ENCODE measurements around the gene CFAP299. TPM values are rescaled to one million over a fixed set of nuclear protein-coding genes. Genes with fewer than 3 reads are reported as not detected.
"Not testable (repeated sequence)": the region's sequence is repeated elsewhere in the genome, so short reads cannot be mapped to it uniquely, and the experiment has no call there.

CFAP299 gene
- total RNA-seq, 4 donors from 2014 or later: not detected

DNA sequence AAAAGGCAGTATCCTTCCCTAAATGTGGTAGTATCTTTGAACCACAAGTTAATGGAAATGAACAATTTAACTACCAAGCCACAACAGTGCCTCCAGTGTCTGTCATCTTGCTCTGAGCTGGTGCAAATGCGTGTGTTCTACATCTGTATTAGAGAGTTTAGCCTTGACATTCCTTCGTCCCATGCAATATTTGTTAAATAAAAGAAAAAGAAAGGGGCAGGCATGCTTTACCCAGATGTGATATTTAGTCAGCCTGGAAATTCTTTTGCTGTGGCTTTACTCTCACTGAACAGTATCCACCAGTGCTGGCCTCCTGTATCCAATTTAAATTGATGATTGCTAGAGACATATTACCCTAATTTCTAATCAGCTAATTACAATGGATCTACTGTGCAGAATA lies 310.5 kb downstream of the CFAP299 start:
- H3K36me3 ChIP-seq: no peaks in the 10 kb centered on the region
- no peaks in the 10 kb centered on the region for H3K4me1 ChIP-seq
- H3K4me3 ChIP-seq: no peak overlapping the region
- no peaks in the 10 kb centered on the region for H3K27me3 ChIP-seq
- H3K9me3 ChIP-seq: no peaks in the 10 kb centered on the region
- H3K27ac ChIP-seq: no peak overlapping the region
- no peak for DNase-seq
- no peak for TF ChIP-seq POLR2A (IDR thresholded peaks at IDR 0.05)
- no peak for TF ChIP-seq CTCF (IDR thresholded peaks at IDR 0.05)

- TF ChIP-seq CTCF (IDR thresholded peaks at IDR 0.05) (no peak), POLR2A (IDR thresholded peaks at IDR 0.05) (no peak)
- no peaks in the 10 kb centered on the region for H3K9me3 ChIP-seq
- no peaks in the 10 kb centered on the region for H3K36me3 ChIP-seq
- DNase-seq: no peak
- H3K27ac ChIP-seq: no peak overlapping the region
- no peaks in the 10 kb centered on the region for H3K27me3 ChIP-seq
- no peak overlapping the region for H3K4me3 ChIP-seq
- no peaks in the 10 kb centered on the region for H3K4me1 ChIP-seq
Measured at GRCh38 chr4:80655662-80656061, 320.1 kb downstream of the CFAP299 start.

DNA sequence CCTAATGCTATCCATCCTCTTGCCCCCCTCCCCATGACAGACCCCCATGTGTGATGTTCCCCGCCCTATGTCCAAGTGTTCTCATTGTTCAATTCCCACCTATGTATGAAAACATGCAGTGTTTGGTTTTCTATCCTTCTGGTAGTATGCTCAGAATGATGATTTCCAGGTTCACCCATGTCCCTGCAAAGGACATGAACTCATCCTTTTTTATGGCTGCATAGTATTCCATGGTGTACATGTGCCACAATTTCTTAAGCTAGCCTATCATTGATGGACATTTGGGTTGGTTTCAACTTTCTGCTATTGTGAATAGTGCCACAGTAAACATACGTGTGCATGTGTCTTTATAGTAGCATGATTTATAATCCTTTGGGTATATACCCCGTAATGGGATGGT lies 334.6 kb downstream of the CFAP299 start:
- not testable (repeated sequence) for H3K27me3 ChIP-seq, H3K36me3 ChIP-seq, H3K4me3 ChIP-seq, H3K4me1 ChIP-seq, DNase-seq, H3K27ac ChIP-seq, H3K9me3 ChIP-seq

DNA sequence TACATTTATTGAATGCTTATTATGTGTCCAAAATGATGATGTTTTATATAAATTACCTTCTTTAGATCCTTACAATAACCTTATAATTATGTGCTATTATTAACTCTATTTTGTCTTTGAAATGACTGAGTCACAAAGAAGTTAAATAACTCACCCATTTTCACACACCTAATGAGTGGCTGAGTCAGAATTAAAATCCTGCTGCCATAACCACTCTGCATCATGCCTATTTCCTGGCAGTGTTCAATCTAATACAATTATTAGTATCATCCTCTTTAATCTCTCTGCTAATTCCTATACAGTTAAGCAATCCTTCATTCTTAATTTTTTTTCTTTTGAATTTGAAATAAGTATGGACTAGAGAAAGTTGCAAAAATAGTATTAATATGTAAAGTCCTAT lies 342.9 kb downstream of the CFAP299 start:
- Histone ChIP-seq H3K4me1 (no peaks in the 10 kb centered on the region), H3K9me3 (no peaks in the 10 kb centered on the region), H3K27me3 (no peaks in the 10 kb centered on the region), H3K4me3 (no peak overlapping the region), H3K36me3 (no peaks in the 10 kb centered on the region), H3K27ac (no peak overlapping the region)
- DNase-seq: no peak
- TF ChIP-seq POLR2A (IDR thresholded peaks at IDR 0.05) (no peak), CTCF (IDR thresholded peaks at IDR 0.05) (no peak)

- Histone ChIP-seq H3K4me1 (no peaks in the 10 kb centered on the region), H3K27me3 (no peaks in the 10 kb centered on the region), H3K36me3 (no peaks in the 10 kb centered on the region), H3K9me3 (no peaks in the 10 kb centered on the region), H3K4me3 (no peak overlapping the region), H3K27ac (no peak overlapping the region)
- DNase-seq: no peak
- no peak for TF ChIP-seq POLR2A (IDR thresholded peaks at IDR 0.05)
Measured at GRCh38 chr4:80680934-80681333, 345.4 kb downstream of the CFAP299 start.

- Histone ChIP-seq H3K4me1 (no peaks in the 10 kb centered on the region), H3K27me3 (no peaks in the 10 kb centered on the region), H3K4me3 (no peak overlapping the region), H3K9me3 (no peaks in the 10 kb centered on the region), H3K36me3 (no peaks in the 10 kb centered on the region), H3K27ac (no peak overlapping the region)
- no peak for DNase-seq
- no peak for TF ChIP-seq POLR2A (IDR thresholded peaks at IDR 0.05)
- TF ChIP-seq CTCF (IDR thresholded peaks at IDR 0.05): no peak
Measured at GRCh38 chr4:80685214-80685613, 349.7 kb downstream of the CFAP299 start.

DNA sequence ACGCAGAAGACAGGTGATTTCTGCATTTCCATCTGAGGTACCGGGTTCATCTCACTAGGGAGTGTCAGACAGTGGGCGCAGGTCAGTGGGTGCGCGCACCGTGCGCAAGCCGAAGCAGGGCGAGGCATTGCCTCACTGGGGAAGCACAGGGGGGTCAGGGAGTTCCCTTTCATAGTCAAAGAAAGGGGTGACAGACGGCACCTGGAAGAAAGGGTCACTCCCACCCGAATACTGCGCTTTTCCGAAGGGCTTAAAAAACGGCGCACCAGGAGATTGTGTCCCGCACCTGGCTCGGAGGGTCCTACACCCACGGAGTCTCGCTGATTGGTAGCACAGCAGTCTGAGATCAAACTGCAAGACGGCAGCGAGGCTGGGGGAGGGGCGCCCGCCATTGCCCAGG lies 352.2 kb downstream of the CFAP299 start:
- H3K9me3 ChIP-seq, H3K27me3 ChIP-seq, H3K4me1 ChIP-seq, H3K36me3 ChIP-seq, H3K27ac ChIP-seq, DNase-seq, H3K4me3 ChIP-seq: not testable (repeated sequence)

Measured in Peyer's patch (tissue), 4 donors.